GM18858 (cell line): ENCODE measurements around the gene EIF4B.
"Not testable (repeated sequence)": the region's sequence is repeated elsewhere in the genome, so short reads cannot be mapped to it uniquely, and the experiment has no call there.

ENCODE experiments used
- ATAC-seq: cut with Tn5 transposase; IDR thresholded peaks from one replicate; pipeline ENCODE4 v1.9.1; 2021; ENCODE audit not compliant: unreplicated experiment

The EIF4B gene, protein sequence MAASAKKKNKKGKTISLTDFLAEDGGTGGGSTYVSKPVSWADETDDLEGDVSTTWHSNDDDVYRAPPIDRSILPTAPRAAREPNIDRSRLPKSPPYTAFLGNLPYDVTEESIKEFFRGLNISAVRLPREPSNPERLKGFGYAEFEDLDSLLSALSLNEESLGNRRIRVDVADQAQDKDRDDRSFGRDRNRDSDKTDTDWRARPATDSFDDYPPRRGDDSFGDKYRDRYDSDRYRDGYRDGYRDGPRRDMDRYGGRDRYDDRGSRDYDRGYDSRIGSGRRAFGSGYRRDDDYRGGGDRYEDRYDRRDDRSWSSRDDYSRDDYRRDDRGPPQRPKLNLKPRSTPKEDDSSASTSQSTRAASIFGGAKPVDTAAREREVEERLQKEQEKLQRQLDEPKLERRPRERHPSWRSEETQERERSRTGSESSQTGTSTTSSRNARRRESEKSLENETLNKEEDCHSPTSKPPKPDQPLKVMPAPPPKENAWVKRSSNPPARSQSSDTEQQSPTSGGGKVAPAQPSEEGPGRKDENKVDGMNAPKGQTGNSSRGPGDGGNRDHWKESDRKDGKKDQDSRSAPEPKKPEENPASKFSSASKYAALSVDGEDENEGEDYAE

DNA sequence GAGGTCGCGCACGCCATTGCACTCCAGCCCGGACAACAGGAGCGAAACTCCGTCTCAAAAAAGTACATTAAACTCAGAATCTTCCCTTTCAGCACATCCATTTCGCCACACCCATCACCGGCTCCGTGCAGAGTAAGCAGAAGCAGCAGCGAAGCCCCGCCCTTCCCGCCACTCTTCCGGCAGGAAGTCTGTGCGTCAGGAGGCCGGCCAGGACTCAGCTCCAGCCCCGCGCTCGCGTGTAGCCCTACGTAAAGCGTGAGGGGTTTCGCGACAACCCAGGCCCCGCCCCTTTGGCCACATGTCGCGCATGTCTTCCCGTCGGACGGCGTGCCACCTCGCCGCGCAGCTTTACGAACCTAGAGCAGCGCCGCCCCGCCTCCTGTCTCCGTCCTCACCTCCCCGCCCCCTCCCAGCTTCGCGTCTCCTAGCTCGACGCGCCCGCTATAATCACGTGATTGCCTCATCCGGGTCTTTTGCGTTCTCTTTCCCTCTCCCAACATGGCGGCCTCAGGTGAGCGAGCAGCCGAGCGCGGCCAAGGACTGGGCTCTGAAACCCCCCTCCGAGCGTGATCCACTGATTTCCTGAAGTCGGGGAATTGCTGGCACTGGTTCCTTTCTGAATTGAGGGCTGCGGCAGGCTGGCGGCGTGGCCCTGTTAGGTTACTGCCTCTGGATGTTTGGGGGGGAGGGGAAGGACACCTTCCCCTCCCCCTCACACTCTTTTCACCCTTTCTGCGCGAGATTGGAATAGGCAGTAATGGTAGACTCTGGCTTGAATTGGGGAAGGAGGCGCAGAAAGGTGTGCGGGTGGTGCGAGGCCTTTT is at the start of gene EIF4B:
TSS of gene EIF4B (plus strand) at position 471 of the 824 bp plus-strand sequence. CDS start at position 499, 28 bp downstream.
- ATAC-seq: peak; percentile 88

DNA sequence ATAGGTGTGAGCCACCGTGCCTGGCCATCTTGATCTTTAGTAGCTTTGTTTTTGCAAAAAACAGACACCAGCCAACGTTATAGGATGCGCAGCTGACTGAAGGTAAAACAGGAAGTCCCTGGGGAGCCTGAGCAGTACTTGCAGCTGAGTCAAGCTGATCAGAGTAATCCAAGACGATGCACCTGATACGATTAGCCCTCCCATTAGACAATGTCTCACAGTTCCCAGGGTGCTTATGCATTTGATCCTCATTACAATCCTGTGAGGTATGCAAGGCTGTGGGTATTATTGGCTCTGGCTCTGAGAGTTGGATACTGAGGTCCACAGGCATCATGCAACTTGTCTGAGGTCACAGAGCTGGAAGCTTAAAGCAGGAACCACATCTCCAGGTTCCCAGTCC is 49.3 kb upstream of the EIF4B start:
- ATAC-seq: no peak

DNA sequence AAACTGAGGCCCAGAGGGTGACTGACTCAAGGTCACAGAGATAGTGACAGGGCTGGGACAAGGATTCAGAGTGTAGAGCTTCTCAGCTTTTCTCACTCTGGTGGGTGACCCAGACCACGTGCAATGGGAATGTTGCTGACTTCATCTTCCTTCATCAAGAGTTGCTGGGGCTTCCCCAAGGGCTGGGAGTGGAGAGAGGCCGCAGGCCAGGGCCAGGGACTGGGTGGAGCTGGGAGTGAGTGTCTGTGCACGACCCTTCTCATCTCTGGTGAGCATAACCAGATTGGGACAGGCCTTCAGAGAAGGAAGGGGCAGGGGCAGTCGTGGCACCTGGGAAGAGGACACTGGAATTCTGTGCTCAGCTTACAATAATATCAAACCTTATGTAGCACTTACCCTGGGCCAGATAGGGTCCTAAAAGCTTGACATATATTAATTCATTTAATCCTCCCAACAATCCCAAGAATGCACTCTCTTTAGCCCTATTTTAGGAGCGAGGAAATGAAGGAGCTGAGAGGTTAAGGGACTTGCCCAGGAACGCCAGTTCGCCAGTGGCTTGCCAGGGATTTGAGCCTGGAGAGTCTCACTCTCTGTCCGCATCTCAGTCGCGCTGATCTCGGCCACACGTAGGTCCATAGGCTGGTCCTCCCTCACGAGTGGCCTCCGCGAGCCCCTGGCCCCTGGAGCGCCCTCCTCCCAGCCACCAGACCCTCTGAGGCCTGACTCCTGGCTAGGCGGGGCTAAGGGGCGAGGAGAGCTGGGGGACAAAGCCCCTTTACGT is 41.5 kb upstream of the EIF4B start:
- ATAC-seq: no peak

DNA sequence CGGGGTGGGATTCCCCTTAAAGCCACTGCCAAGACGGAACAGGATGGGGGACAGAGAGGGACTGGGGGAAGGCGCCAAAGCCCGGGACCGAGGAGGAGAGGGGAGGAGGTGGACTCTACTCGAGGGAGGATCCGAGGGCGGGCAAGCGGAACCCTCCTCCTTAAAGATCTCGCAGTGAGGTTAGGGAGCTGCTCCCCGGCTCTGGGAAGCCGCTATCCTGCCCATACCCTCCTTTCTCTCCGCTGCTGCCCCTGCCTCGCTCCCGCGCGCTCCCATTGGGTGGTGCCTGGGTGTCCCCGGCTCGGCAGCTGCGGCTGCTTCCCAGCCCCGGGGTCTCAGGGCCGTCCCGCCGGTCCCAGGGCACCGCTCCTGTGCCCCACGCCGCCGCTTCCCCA is 40.9 kb upstream of the EIF4B start:
- ATAC-seq: no peak

DNA sequence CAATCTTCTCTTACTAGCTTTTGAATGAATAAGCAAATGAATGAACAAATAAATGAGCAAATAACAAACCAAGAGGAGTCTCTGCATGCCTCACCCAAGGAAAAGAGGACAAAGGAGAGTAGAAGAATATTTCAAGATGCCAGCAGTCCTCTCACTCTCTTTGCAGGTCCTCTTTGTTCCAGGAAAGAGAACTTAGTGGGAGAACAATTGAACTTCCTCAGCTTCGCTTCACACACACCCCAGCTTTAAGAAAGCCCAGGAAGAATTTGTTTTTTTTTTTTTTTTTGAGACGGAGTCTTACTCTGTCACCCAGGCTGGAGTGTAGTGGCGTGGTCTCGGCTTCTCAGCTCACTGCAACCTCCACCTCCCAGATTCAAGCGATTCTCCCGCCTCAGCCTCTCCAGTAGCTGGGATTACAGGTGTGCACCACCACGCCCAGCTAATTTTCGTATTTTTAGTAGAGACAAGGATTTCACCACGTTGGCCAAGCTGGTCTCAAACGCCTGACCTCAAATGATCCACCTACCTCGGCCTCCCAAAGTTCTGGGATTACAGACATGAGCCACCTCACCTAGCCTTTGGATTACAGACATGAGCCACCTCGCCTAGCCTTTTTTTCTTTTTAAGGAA is 37.0 kb upstream of the EIF4B start:
- ATAC-seq: no peak

DNA sequence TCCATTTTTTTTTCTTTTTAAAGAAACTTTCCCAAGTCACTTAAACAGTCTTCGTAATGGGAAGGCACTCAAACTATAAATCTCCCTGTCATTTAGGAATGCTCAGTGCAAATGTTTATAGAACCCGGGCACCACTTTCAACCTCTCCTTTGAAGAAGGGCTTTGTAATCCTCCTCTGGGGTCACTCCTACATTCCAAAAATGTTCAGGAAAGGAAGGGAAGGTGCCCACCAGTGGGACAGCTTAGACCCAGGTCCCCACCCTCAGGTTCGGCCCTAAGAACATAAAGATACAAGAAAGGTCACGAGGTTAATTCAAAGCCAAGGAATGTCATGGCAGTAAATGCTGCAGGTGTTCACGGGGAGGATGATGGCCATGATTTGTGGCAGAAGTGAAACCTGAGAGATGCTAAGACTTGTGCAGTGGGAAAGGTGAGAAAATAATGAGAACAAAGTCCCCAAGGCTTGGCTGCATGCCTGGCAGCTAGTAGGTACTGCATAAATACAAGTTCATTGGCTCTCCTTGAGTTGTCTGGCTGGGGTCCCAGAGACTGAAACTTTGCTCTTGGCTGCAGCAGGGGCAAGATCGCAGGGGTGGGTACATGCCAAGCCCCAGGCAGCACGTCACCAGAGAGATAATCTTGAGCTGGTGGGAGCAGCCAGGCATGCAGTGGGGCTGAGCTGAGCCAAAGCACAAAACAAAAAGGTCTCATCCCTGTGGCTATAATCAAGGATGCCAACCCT is 36.3 kb upstream of the EIF4B start:
- ATAC-seq: no peak

DNA sequence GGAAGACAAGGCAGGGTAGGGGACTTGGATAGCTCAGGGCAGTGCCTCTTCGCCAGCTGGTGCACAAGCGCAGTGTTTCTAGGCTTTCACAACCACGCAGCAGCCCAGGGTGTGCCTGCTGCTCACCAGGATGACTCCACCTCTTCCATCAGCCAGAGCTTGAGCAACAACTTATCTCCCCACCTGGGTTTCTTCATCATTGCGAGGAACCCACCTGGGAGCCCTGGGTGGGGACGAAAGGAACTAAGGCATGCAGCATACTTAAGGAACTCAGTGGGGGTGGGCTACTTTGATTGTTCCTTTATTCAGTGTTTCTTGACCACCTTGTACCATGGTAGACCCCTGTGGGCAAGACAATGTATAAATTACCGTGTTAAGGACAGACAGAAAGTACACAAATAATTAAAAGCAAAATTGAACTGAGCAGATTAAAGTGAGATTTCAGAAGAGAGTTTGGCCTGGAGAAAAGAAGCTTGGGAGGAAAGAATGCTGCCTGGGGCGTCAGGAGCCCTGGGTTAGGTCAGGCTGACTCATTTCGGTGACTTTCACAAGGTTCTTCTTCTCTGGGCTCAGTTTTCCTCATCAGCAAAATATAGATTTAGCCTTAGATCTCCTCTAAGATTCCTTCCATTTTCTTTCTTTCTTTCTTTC is 34.5 kb upstream of the EIF4B start:
- no peak for ATAC-seq

DNA sequence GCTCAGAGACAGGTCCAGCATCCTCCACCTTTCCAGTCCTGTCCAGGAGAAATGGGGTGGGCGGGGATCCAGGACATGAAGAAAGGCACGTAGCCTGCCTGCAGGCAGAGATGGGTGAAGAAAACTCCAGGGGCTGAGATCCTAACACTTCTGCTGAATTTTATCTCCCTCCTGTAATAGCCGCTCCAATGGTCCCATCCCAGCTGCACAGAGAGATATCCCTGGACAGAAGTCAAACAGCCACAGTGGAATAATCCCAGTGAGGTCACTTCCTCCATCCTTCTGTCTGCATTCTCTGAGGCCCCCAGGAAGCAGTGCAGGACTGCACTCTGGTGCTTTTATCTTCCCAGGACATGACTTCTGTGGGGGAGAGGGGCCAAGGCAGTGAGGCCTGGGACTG is 31.1 kb upstream of the EIF4B start:
- no peak for ATAC-seq

DNA sequence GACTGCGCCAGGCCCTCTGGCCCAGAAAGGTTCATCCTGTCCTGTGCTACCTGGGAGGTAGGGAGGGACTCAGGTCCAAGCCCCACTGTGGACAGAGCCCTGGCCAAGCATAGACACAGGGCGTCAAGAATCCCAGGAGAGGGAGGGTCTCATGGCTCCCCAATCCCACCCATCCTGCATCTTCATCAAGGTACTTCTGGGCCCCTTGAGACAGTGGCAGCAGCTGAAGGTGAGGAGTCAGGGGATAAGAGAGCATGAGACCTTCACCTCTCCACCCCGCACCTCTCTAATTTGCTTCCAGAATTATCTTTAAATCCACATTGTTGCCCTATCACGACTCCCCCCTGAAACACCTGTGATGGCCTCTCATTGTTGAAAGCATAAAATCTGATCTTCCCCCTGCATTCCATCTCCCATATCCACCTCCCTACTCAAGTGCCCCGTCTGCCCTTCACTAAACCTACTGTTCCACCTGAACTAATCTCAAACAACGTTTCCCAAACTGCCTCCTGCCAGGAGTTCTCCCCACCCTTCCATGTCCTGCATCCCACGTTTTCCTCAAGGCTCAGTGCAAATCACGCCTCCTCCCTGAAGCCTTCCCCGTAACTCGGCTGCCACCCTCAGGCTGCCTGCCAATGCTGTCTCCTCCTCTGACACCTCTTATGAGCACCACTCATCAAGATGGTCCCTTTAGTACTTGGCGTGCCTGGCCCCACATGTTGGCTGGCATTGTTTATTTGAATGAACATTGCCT is 30.3 kb upstream of the EIF4B start:
- ATAC-seq: no peak

DNA sequence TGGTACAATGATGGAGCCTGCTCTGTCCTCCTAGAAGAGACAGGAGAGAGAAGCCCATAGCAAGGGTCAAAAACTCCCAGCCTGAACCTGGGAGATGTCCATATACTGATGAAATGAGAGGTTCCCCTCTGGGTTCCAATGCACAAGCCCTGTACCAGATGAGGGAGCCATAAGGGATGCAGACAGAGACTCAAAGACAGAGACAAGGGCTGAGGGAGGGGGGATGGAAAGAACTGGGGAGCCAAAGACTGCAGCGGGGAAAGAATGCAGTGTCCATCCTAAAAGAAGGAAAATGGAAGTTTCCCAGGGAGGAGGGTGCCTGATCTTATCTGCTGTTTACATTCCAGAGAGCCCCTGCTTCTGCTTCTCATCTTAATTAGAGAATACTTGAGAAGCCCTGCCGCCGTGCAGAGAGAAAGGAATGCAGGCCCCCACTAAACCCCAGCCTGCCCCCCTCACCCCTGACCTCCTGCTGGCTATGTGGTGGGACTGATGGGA is 29.6 kb upstream of the EIF4B start:
- ATAC-seq: no peak

DNA sequence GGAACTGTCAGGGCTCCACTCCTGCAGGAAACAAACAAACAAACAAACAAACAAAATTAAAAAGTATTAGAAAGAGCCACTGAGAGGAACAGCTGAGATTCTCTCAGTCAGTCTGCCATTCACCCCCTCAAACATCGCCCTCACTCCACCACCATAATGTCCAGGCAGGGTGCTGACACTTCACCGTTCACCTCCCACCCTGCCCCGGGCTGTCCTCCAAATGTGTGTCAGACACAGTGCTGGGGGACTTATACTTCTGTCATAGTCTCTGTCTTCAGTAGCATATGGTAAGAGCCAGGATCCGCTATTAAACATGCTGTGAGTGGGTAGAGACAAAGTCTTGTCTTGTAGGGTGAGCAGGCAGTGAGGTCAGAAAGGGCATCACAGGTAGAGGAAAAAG is 29.1 kb upstream of the EIF4B start:
- ATAC-seq: no peak

DNA sequence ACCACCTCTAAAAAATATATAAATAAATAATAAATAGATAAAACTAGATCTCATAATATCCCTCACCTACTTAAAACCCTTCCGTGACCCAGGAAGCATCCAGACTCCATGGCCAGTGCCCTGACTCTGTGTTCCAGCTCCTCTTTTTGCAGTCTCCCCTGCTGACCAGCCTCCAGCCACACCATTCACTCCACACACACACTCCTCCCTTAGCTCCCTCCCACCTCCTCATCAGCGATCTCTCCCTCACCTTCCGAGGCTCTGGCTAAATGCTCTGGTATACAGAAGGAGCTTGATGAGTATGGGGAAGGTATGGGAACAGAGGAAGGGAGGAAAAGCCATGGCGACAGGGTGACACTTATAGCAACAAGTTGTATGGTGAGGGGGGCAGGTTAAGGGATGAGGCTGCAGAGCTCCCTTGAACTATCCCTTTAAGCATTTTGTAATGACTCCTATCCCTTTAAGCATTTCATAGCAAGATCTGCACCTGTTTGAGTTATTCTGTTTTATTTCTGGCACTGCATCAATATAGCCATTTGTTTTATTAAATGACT is 26.1 kb upstream of the EIF4B start:
- no peak for ATAC-seq

DNA sequence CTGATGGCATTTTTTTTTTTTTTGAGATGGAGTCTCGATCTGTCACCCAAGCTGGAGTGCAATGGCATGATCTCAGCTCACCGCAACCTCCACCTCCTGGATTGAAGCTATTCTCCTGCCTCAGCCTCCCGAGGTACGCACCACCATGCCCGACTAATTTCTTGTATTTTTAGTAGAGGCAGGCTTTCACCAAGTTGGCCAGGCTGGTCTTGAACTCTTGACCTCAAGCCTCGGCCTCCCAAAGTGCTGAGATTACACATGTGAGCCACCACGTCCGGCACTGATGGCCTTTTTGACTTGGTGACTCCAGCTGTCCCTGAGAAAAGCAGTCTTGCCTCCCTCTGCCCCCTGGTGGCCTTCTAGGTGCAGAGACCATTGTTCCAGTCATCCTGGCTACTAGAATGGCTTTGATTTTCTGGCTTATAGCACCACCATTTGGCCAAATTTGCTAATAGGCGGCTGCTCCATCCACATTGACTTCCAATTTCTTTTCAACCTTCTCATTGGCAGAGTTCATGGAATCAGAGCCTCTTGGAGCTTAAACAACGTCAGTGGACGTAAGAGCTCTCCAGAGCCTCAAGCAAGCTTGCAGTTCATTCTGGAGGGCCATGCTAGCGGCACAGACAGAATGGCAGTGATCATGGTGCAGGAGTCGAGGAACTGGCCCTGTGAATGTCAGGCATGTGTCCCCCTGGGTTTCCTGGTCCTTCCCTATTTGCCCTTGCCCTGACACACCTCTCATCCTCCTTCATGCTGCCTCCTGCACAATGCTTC is 25.4 kb upstream of the EIF4B start:
- no peak for ATAC-seq

DNA sequence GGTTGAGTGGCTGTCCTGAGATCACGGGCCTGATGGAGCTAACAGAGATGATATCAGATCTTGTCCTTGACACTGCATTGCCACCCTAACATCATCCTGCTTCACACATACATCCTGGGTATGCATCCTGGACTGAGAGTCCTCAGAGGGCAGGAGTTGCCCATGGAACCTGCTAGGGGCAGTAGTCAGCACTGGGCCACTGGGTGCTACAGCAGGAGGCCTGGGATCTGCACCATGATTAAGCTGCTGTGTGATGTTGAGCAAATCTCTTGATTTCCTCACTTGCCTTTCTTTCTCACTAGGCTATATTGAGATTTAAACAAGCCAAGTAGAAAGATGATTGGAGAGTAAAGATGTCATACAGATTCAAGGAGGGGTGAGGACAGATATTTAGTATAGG is 22.1 kb upstream of the EIF4B start:
- ATAC-seq: no peak

DNA sequence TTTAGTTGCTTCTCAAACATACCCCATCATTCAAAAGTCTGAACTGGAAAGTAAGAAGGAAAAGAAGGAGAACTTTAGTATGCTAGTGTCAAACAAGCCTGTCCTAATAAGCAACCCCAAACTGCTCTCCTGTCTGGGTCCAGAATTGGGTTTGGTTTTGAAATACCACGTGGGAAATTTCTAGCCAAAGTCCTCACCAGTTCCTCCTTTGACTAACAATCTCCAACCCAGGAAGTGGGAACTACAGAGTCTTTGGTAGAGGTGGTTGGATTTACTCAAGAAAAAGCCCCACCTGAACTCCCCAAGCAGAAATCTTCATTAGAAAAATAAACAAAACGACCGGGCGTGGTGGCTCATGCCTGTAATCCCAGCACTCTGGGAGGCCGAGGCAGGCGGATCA is 17.4 kb upstream of the EIF4B start:
- ATAC-seq: no peak

DNA sequence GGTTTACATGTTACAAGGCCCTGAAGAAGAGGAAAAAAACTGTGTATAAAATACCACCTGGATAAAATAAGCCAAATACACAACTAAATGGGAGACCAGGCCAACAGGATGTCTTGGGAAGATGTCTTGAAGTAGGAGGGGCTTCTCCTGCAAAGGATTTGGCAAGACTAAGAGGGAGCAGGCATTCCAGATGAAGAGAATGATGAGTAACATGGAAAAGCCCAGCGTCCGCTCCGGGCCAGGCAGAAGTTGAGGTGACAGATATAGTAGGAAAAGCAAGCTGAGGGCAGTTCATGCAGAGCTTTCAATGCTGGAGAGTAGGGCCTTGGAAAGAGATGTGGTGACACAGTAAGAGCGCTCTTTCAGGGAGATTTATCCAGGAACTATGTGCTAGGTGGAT is 16.1 kb upstream of the EIF4B start:
- no peak for ATAC-seq

DNA sequence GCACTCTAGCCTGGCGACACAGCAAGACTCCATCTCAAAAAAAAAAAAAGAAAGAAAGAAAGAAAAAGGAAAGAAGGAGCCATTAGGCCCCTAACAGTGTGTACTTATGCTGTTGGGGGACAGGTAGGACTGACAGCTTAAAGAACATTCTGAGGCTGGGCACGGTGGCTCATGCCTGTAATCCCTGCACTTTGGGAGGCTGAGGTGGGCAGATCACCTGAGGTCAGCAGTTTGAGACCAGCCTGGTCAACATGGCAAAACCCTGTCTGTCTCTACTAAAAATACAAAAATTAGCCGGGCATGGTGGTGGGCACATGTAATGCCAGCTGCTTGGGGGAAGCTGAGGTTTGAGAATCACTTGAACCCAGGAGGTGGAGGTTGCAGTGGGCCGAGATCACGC is 14.0 kb upstream of the EIF4B start:
- not testable (repeated sequence) for ATAC-seq
